ENCODE measurements around the gene SLC1A5.

GRCh38 chr19:46802152-46802551, 13.8 kb upstream of the SLC1A5 start:
- TF ChIP-seq POLR2A (IDR thresholded peaks at IDR 0.05) (no peak), CTCF (IDR thresholded peaks at IDR 0.05) (no peak), EP300 (IDR thresholded peaks at IDR 0.05) (no peak)

Measured in tibial nerve (tissue), 4 donors.